Keratinocyte (primary cell): Measurements from ENCODE around the gene AKAIN1.

Experiments
- CTCF ChIP-seq, 3 experiments: IDR thresholded peaks in 1 of 3; conservative IDR thresholded peaks in 1 of 3; optimal IDR thresholded peaks in 1 of 3; 2 replicates in 2 of 3; 3 replicates in 1 of 3; pipeline versions ENCODE3 to v1.5.1; 2011; ENCODE audit warnings: low read length in 3 of 3, mild to moderate bottlenecking in 3 of 3, moderate library complexity in 2 of 3, control low read depth in 1 of 3, inconsistent platforms in 1 of 3; ENCODE audit not compliant: insufficient read depth in 2 of 3; ENCODE audit errors: extremely low read depth in 1 of 3
- EZH2 ChIP-seq: IDR thresholded peaks from one replicate; pipeline ENCODE4 v1.6.1; 2012; ENCODE audit warnings: inconsistent platforms, mild to moderate bottlenecking, low read length, moderate library complexity

- TF ChIP-seq EZH2 (no peak), CTCF (optimal IDR thresholded peaks at IDR 0.05 in 1 of 3, IDR thresholded peaks at IDR 0.05 in 1 of 3, conservative IDR thresholded peaks at IDR 0.05 in 1 of 3; ENCODE audit: extremely low read depth in 1 of 3, insufficient read depth in 2 of 3, low read length in 3 of 3) (no peak)
Measured at GRCh38 chr18:5122272-5122671, 74.8 kb downstream of the AKAIN1 start.
